HL-60 (cell line): Measurements from ENCODE around the gene NFIA.

ENCODE experiments used
- DNase-seq, 2 experiments: peaks; one replicate each; pipeline ENCODE4 v3.0.0-alpha.2; 2010 to 2020; ENCODE audit warnings: low read depth in 1 of 2, low spot score in 1 of 2
- H3K27ac ChIP-seq: fragments of 250-450 bp; sonication (Bioruptor Pico); replicated peaks from 2 replicates; pipeline ENCODE4 v1.5.1; 2020; ENCODE audit warnings: mild to moderate bottlenecking, moderate library complexity
- H3K27me3 ChIP-seq: fragments of 250-450 bp; sonication (Bioruptor Pico); 2 replicates; pipeline ENCODE4 v1.5.1; 2021; ENCODE audit warnings: mild to moderate bottlenecking, moderate library complexity; ENCODE audit not compliant: insufficient read depth, poor library complexity, severe bottlenecking
- H3K4me3 ChIP-seq: replicated peaks from 2 replicates; pipeline ENCODE4 v1.5.1; 2011; ENCODE audit warnings: mild to moderate bottlenecking, control low read depth, low read length; ENCODE audit not compliant: insufficient read depth
- CTCF ChIP-seq: IDR thresholded peaks from one replicate; pipeline ENCODE4 v1.5.1; 2011; ENCODE audit warnings: low read length, control low read depth, inconsistent platforms; ENCODE audit not compliant: insufficient read depth
- GABPA ChIP-seq: IDR thresholded peaks from 2 replicates; pipeline ENCODE4 v1.6.1; 2012; ENCODE audit warnings: low read depth
- POLR2AphosphoS5 ChIP-seq: IDR thresholded peaks from 2 replicates; pipeline ENCODE4 v1.6.1; 2012; ENCODE audit warnings: low read depth
- REST ChIP-seq: IDR thresholded peaks from 2 replicates; pipeline ENCODE4 v1.6.1; 2012; ENCODE audit warnings: low read depth; ENCODE audit not compliant: insufficient replicate concordance
- SPI1 ChIP-seq: IDR thresholded peaks from 2 replicates; pipeline ENCODE4 v1.6.1; 2012; ENCODE audit warnings: low read depth, mild to moderate bottlenecking, borderline replicate concordance

Gene NFIA

GRCh38 chr1:61332796-61333195, 250.4 kb downstream of the NFIA start:
- Histone ChIP-seq H3K4me3 (no peak overlapping the region), H3K27ac (no peak overlapping the region), H3K27me3 (no peaks in the 10 kb centered on the region)
- no peak for DNase-seq
- TF ChIP-seq REST: no peak
- no peak for TF ChIP-seq GABPA
- no peak for TF ChIP-seq SPI1
- no peak for TF ChIP-seq POLR2AphosphoS5
- TF ChIP-seq CTCF: no peak

GRCh38 chr1:61334718-61335589, 252.6 kb downstream of the NFIA start:
- H3K27me3 ChIP-seq: no peaks in the 10 kb centered on the region
- no peak for DNase-seq
- TF ChIP-seq REST (no peak), GABPA (no peak), CTCF (no peak), SPI1 (no peak), POLR2AphosphoS5 (no peak)
- H3K4me3 ChIP-seq: no peak overlapping the region
- H3K27ac ChIP-seq: no peak overlapping the region

- H3K27me3 ChIP-seq: no peaks in the 10 kb centered on the region
- TF ChIP-seq SPI1 (no peak), GABPA (no peak), CTCF (no peak), REST (no peak), POLR2AphosphoS5 (no peak)
- H3K27ac ChIP-seq: no peak overlapping the region
- no peak overlapping the region for H3K4me3 ChIP-seq
- DNase-seq: no peak
Observed at GRCh38 chr1:61337037-61337436, 254.7 kb downstream of the NFIA start.
